Upper lobe of left lung (tissue), 6 donors: Measurements from ENCODE around the gene RNF212B. TPM values are rescaled to one million over a fixed set of nuclear protein-coding genes. Genes with fewer than 3 reads are reported as not detected.

ENCODE experiments used
- ATAC-seq, 2 donors: fragments of 200-7000 bp; cut with Tn5 transposase; one replicate each; pipeline ENCODE4 v1.9.1; 2022; ENCODE audit warnings: mild to moderate bottlenecking in 2 of 2, moderate library complexity in 2 of 2; ENCODE audit not compliant: low FRiP score in 2 of 2
- DNase-seq, 2 donors: peaks; one replicate each; pipeline ENCODE4 v3.0.0-alpha.2; 2019 to 2020
- H3K27ac ChIP-seq, 4 donors: fragments of 200-600 bp; sonication (generic); one replicate each; pipeline ENCODE4 v1.5.1; 2016 to 2019
- H3K27me3 ChIP-seq, 4 donors: fragments of 200-600 bp; sonication (generic); one replicate each; pipeline ENCODE4 v1.5.1; 2017 to 2019
- H3K36me3 ChIP-seq, 4 donors: fragments of 200-600 bp; sonication (generic); one replicate each; pipeline ENCODE4 v1.5.1; 2016 to 2019
- H3K4me1 ChIP-seq, 4 donors: fragments of 200-600 bp; sonication (generic); one replicate each; pipeline ENCODE4 v1.5.1; 2018 to 2019
- H3K4me3 ChIP-seq, 4 donors: fragments of 200-600 bp; sonication (generic); one replicate each; pipeline ENCODE4 v1.5.1; 2017 to 2019; ENCODE audit warnings: mild to moderate bottlenecking in 2 of 4, moderate library complexity in 1 of 4
- H3K9me3 ChIP-seq, 4 donors: fragments of 200-600 bp; sonication (generic); one replicate each; pipeline ENCODE4 v1.5.1; 2018 to 2019
- EP300 ChIP-seq, 4 donors: sonication (generic); formaldehyde crosslinking; IDR thresholded peaks; one replicate each; pipeline ENCODE4 v1.5.1; 2017; ENCODE audit warnings: antibody characterized with exemption in 4 of 4, control low read depth in 2 of 4
- POLR2A ChIP-seq, 4 donors: fragments of 450-650 bp; IDR thresholded peaks; one replicate each; pipeline ENCODE4 v1.5.1; 2016 to 2017; ENCODE audit warnings: antibody characterized with exemption in 4 of 4, mild to moderate bottlenecking in 2 of 4
- POLR2AphosphoS5 ChIP-seq, 2 donors: sonication (generic); formaldehyde crosslinking; IDR thresholded peaks; one replicate each; pipeline ENCODE4 v1.5.1; 2017; ENCODE audit warnings: antibody characterized with exemption in 2 of 2
- WGBS, 2 donors: methylation state at CpG; one replicate each; pipeline ENCODE4 v1.1.5; 2017 to 2018; 5-methylcytosine and 5-hydroxymethylcytosine counted together
- total RNA-seq, 6 donors: library from RNA; depleted of rRNA in 4 of 6; stranded (reverse); fragments of >200 nt in 4 of 6; gene quantifications; one replicate each; pipeline versions ENCODE4 v1.1.0 to v1.2.1, GENCODE V29; 2016 to 2021
- TF ChIP-seq, protein P1 (sequence below), 6 experiments: fragments of 450-650 bp in 4 of 6; fragments of 200-600 bp in 2 of 6; sonication (generic) in 2 of 6; IDR thresholded peaks; one replicate each; pipeline ENCODE4 v1.5.1; 2016 to 2019; ENCODE audit warnings: antibody characterized with exemption in 6 of 6
- donor health status: DM: no; HTN: no; CAD: no; lungs with moderate emphysema.
- donor health status: DM: no; HTN: yes; CAD: no; lungs with severe emphysema.

Gene RNF212B
- total RNA-seq, 6 donors from 2014 or later = not detected

DNA sequence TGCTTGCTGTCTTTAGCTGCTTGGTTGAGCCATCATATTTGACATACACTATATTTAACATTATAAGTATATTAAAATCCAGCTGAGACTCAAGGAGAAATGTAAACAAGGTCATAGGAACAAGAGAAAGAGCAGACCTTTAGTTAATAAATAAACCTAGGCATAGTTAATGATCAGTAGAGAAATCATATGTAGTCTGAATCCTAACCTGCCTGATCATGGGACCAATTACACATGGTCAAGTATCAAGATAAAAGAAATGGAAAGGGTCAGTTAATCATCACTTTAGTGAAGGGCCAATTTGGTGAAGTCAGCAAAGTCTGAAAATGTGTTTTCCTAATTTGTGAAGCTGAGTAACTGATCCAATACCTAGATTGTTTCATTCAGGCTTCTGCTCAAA lies 7.5 kb downstream of the RNF212B start:
- Histone ChIP-seq H3K4me1 (no peaks in the 10 kb centered on the region), H3K27ac (no peak overlapping the region), H3K36me3 (no peaks in the 10 kb centered on the region), H3K4me3 (no peak overlapping the region), H3K9me3 (no peaks in the 10 kb centered on the region), H3K27me3 (no peaks in the 10 kb centered on the region)
- no peak for ATAC-seq
- TF ChIP-seq POLR2AphosphoS5 (IDR thresholded peaks at IDR 0.05) (no peak), POLR2A (IDR thresholded peaks at IDR 0.05) (no peak), EP300 (IDR thresholded peaks at IDR 0.05) (no peak)
- TF ChIP-seq, protein P1, sequence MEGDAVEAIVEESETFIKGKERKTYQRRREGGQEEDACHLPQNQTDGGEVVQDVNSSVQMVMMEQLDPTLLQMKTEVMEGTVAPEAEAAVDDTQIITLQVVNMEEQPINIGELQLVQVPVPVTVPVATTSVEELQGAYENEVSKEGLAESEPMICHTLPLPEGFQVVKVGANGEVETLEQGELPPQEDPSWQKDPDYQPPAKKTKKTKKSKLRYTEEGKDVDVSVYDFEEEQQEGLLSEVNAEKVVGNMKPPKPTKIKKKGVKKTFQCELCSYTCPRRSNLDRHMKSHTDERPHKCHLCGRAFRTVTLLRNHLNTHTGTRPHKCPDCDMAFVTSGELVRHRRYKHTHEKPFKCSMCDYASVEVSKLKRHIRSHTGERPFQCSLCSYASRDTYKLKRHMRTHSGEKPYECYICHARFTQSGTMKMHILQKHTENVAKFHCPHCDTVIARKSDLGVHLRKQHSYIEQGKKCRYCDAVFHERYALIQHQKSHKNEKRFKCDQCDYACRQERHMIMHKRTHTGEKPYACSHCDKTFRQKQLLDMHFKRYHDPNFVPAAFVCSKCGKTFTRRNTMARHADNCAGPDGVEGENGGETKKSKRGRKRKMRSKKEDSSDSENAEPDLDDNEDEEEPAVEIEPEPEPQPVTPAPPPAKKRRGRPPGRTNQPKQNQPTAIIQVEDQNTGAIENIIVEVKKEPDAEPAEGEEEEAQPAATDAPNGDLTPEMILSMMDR (IDR thresholded peaks at IDR 0.05) = no peak
- no peak for DNase-seq

DNA sequence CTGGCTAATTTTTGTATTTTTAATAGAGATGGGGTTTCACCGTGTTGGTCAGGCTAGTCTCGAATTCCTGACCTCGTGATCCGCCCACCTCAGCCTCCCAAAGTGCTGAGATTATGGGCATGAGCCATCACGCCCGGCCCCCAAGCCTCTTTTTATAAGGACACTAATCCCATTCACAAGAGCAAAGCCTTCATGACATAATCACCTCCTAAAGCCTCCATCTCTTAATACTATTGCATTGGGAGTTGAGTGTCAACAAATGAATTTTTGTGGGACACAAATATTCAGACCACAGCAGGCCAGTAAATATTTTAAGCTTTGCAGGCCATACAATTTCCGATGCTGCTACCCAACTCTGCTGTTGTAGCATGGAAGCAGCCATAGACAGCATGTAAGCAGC lies 10.9 kb downstream of the RNF212B start:
- 80 to 95% methylated on average over 7 of the region's 7 CpGs for WGBS, 2 donors
- DNase-seq (no peak), ATAC-seq (no peak)
- Histone ChIP-seq H3K27ac (no peak overlapping the region), H3K36me3 (no peaks in the 10 kb centered on the region), H3K9me3 (no peaks in the 10 kb centered on the region), H3K4me3 (no peak overlapping the region), H3K27me3 (no peaks in the 10 kb centered on the region), H3K4me1 (no peaks in the 10 kb centered on the region)
- TF ChIP-seq, protein P1 (IDR thresholded peaks at IDR 0.05) = no peak
- no peak for TF ChIP-seq EP300 (IDR thresholded peaks at IDR 0.05)
- TF ChIP-seq POLR2A (IDR thresholded peaks at IDR 0.05) = no peak
- TF ChIP-seq POLR2AphosphoS5 (IDR thresholded peaks at IDR 0.05) = no peak

DNA sequence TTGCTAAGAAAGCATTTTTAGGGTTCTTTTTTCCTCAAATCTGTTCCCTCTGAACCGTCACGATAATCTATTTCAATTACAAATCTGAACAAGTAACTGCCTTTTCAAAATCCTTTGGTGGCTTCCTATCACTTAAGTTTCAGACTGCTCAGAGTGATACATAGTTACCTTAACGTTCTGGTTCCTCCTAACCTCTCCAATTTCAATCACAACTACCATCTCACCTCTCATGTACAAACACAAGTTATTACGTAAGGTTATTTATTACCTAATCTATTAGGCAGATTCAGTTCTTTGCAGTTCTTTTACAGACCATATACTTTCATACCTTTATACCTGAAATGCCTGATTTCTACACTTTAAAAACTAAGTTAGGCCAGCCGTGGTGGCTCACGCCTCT lies 12.1 kb downstream of the RNF212B start:
- no peak overlapping the region for H3K27ac ChIP-seq
- WGBS, 2 donors = 75 to 77% methylated on average over 6 of the region's 6 CpGs

DNA sequence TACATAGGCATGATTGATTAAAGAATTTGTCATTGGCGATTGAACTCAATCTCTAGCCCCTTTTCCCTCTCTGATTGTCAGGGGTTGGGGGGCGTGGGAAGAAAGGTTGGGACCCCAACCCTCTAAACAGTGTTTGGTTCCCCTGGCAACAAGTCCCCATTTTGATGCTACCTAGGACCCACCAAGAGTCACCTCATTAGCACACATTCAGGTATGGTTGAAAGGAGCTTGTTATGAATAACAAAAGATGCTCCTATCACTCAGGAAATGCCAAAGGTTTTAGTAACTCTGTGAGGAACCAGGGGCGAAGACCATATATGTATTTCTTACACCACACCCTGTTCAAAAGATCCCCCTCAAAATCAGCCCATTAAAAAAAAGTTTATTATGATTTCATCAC lies 14.3 kb downstream of the RNF212B start:
- Histone ChIP-seq H3K9me3 (no peaks in the 10 kb centered on the region), H3K4me1 (no peaks in the 10 kb centered on the region), H3K27me3 (no peaks in the 10 kb centered on the region), H3K27ac (no peak overlapping the region), H3K4me3 (no peak overlapping the region), H3K36me3 (no peaks in the 10 kb centered on the region)
- TF ChIP-seq EP300 (IDR thresholded peaks at IDR 0.05) (no peak), POLR2AphosphoS5 (IDR thresholded peaks at IDR 0.05) (no peak), POLR2A (IDR thresholded peaks at IDR 0.05) (no peak)
- TF ChIP-seq, protein P1 (IDR thresholded peaks at IDR 0.05) = no peak
- ATAC-seq = no peak
- WGBS, 2 donors = 59 to 63% methylated on average over 2 to 3 of the region's 3 CpGs
- no peak for DNase-seq

More for the DNA sequence above, 12.1 kb downstream of the RNF212B start:
- H3K27me3 ChIP-seq = no peaks in the 10 kb centered on the region
- ATAC-seq (no peak), DNase-seq (no peak)
- H3K36me3 ChIP-seq = no peaks in the 10 kb centered on the region
- TF ChIP-seq POLR2AphosphoS5 (IDR thresholded peaks at IDR 0.05) = no peak
- no peak for TF ChIP-seq POLR2A (IDR thresholded peaks at IDR 0.05)
- TF ChIP-seq, protein P1 (IDR thresholded peaks at IDR 0.05) = no peak
- TF ChIP-seq EP300 (IDR thresholded peaks at IDR 0.05) = no peak
- no peaks in the 10 kb centered on the region for H3K4me1 ChIP-seq
- no peaks in the 10 kb centered on the region for H3K9me3 ChIP-seq
- no peak overlapping the region for H3K4me3 ChIP-seq
